HL-60/S4 treated with retinoic acid at 250 ng/mL for 4 days and 3 days (cell line): Measurements from ENCODE around the gene RNF212B.

ENCODE experiments used
- in situ Hi-C: fragments of 300-500 bp; cut with MboI; formaldehyde crosslinking; loops from 2 replicates; pipeline ENCODE4 v1.7.0; 2022; ENCODE audit warnings: low sequenced_read_pairs

RNF212B gene

DNA sequence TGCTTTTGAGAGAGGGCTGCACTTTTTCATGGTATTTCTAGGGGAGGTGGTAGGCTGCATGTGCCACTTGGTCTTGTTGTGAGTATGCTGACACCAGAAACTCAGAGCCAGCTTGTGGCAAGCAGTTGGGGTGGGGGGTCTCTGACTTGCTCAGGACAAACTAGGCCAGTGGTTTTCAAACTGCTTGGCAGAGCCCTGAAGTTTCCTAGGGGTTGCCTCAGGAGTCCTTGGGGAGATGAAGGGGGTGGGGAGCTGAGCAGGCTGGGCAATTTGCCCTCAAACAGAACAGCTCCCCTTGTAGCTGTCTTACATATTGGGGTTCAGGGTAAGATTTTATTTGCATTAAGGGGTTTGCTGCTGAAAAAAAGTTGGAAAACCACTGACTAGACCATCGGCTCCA, 72.8 kb downstream of the RNF212B start:
- in situ Hi-C loops: no loop called here

DNA sequence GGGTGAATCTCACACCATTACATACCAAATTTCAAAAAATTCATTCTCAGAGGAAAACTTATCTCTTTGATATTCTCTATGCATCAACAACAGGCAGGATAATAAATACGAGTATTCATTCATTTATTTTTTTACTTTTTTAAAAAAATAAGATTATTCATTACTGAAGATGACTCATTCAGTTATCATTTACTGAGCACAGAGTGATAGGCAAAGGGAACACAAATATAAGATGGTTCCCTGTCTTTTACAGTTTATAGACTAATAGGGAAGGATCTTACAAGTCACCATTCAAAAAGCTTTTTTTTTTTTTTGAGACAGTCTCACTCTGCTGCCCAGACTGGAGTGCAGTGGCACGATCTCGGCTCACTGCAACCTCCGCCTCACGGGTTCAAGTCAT, 78.6 kb downstream of the RNF212B start:
- in situ Hi-C loops: no loop called here

DNA sequence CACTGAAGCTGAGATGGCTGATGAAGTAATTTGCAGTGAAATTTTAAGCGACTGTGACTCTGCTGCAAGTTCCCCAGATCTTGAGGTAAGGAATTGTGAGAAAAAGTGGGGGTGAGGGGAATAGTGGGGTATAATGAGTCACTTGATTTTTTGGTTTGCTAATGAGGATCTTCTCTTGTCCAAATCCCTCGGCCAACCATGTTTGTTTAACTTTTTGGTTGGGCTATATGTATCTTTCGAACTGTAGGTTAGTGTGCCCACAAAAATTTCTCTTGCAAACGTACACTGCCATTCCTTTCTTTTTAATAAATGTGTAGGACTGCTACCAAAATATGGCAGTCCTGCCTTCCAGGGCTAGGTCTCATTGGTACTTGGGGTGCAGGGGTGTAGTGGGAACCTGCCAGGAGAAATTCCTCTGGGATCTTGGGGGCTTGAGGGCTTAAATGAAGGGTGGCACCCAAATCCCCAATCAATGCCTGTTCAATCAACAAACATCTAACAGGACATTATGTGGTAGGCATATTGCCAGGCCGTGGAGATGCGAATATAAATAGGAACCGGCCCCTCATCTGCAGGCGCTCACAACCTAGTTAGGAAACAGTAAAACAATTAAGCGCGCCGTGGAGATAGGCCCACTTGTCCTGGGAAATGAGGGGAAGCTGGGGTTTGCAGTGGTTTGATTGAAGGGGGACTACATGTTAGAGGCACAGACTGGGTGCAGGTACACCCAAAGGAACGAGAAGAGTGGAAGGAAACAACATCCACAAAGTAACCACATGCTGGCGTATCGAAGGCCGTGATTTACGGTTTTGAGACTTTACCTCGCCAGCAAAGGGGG, 82.2 kb downstream of the RNF212B start:
- in situ Hi-C loops: no loop called here

DNA sequence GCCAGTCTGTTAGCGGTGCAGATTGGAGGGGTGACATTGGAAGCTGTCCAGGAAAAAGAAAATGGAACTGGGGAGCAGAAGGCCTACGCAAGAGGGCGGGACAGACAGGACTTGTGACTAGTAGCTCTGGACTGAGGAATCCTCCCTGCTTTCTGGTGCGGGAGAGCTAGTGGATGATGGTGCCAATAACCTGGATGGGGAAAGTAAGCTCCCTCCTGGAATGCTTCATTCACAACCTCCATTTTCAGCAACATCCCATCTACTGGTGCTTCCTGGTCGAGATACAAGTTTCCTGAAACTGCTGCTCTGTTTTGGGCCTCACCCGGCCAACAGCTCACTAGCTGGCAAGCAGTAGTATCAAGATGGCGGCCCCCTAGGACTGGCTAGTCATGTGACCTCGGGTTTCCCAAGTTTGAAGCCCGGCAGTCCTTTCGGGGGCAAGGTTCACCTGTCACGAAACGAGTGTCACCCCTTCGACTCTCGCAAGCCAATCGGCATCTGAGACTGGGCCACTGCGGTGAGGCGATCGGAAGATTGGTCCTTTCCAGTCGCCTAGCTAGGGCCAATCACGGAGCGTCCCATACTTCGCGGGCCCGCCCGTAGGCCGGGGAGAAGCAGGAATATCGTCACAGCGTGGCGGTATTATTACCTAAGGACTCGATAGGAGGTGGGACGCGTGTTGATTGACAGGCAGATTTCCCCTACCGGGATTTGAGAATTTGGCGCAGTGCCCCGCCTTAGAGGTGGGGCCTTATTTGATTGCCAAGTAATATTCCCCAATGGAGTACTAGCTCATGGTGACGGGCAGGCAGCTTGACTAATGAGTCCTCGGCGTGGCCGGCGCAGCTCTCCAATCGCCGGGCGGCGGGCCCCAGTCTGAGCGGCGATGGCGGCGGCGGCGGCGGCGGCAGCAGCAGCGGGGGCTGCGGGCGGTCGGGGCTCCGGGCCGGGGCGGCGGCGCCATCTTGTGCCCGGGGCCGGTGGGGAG, 83.1 kb downstream of the RNF212B start, which contains the start of gene PABPN1:
TSS of gene PABPN1 (plus strand) at position 874 of the 988 bp plus-strand sequence. CDS start at position 887, 13 bp downstream.
- in situ Hi-C loops: no loop called here

DNA sequence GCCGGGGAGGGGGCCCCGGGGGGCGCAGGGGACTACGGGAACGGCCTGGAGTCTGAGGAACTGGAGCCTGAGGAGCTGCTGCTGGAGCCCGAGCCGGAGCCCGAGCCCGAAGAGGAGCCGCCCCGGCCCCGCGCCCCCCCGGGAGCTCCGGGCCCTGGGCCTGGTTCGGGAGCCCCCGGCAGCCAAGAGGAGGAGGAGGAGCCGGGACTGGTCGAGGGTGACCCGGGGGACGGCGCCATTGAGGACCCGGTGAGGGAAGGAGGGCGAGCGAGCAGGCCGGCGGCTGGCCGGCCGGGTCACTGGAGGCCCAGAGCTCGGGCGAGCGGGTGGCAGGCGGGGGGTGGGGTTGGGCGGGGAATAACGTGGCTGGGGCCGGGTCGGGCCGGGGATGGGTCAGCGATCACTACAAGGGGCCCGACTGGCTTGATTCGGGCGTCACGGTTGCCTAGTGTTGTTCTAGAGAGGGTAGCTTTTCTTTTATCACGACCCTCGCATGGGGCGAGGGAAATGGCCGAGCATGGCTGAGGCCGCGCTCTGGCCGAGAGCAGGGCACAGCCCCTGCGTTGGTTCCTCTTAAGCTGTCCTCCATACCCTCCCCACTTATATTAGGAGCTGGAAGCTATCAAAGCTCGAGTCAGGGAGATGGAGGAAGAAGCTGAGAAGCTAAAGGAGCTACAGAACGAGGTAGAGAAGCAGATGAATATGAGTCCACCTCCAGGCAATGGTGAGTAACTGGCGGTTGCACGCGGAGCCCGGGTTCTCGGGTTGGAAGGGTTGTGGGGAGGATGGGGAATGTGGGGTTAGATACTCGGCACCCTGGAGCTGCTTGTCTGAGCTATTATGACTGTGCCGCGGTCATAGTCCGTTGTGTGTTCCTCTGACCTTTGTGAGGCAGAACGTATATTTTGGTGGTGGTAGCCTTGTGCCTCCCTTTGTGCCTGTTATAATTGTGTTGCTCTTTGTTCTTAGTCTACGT, 84.1 kb downstream of the RNF212B start:
- in situ Hi-C loops: no loop called here
